ENCODE measurements around the gene TMEM86A.

The TMEM86A gene

GRCh38 chr11:18754308-18754707 lies 55.7 kb downstream of the TMEM86A start:
- H3K4me3 ChIP-seq (ENCODE audit: insufficient read depth, low read length, poor library complexity, severe bottlenecking) = no peak overlapping the region

More at GRCh38 chr11:18754308-18754707, 55.7 kb downstream of the TMEM86A start:
- H3K4me2 ChIP-seq (ENCODE audit: low read depth, low read length, poor library complexity, severe bottlenecking) = no peak overlapping the region
- no peaks in the 10 kb centered on the region for H3K79me2 ChIP-seq (ENCODE audit: insufficient read depth, low read length)
- no peaks in the 10 kb centered on the region for H3K9me3 ChIP-seq (ENCODE audit: insufficient read depth, low read length)
- 0 out of 2 replicates have a peak, but pooled peaks cover 6% of the 10 kb centered on the region for H3K27me3 ChIP-seq (ENCODE audit: low read length)
- no peaks in the 10 kb centered on the region for H3F3A ChIP-seq (ENCODE audit: insufficient read depth)
- no peaks in the 10 kb centered on the region for H3K36me3 ChIP-seq (ENCODE audit: low read length)
- no peak overlapping the region for H2AFZ ChIP-seq (ENCODE audit: low read depth, low read length, severe bottlenecking)
- no peak for TF ChIP-seq CTCF (IDR thresholded peaks at IDR 0.05; ENCODE audit: insufficient read depth, low read length, poor library complexity, severe bottlenecking)
- H4K20me1 ChIP-seq (ENCODE audit: low read depth, low read length) = no peaks in the 10 kb centered on the region
- no peak overlapping the region for H3K9ac ChIP-seq (ENCODE audit: low read length)
- no peaks in the 10 kb centered on the region for H3K9me2 ChIP-seq (replicated peaks; ENCODE audit: insufficient read depth, low read length)
- no peak overlapping the region for H3K27ac ChIP-seq (ENCODE audit: low read depth, low read length)
